Fibroblast of skin of scalp (primary cell): Measurements from ENCODE around the gene CPNE6. TPM values are rescaled to one million over a fixed set of nuclear protein-coding genes. Genes with fewer than 3 reads are reported as not detected.
"Not testable (repeated sequence)": the region's sequence is repeated elsewhere in the genome, so short reads cannot be mapped to it uniquely, and the experiment has no call there.

Source experiments
- DNase-seq: peaks from one replicate; pipeline ENCODE4 v3.0.0-alpha.2; 2013
- polyA plus RNA-seq, 2 experiments: library from polyadenylated mRNA; unstranded; fragments of 120-200 nt; gene quantifications; one replicate each; pipeline ENCODE4 v1.2.1, GENCODE V29; 2013; ENCODE audit not compliant: insufficient read length in 2 of 2

CPNE6 gene
- polyA plus RNA-seq (2013, experiment 1 of 2; ENCODE audit: insufficient read length), result not detected
- 0.32 TPM for polyA plus RNA-seq (2013, experiment 2 of 2; ENCODE audit: insufficient read length)

GRCh38 chr14:24071144-24071697, at the start of gene CPNE6:
TSS of gene CPNE6 (plus strand) at chr14:24071562. CDS start at chr14:24072937, 1,375 bp downstream.
- DNase-seq, result no peak

DNA sequence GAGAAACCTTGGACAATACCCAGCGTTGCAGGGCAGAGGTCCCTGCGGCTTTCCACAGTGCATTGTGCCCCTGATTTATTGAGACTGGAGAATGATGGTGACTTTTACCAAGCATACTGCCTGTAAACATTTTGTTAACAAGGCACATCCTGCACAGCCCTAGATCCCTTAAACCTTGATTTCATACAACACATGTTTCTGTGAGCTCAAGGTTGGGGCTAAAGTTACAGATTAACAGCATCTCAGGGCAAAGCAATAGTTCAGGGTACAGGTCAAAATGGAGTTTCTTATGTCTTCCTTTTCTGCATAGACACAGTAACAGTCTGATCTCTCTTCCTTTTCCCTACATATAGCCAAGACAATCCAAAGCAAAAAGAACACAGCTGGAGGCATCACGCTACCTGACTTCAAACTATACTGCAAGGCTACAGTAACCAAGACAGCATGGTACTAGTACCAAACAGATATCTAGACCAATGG, 46.4 kb upstream of the CPNE6 start:
- DNase-seq, result not testable (repeated sequence)

DNA sequence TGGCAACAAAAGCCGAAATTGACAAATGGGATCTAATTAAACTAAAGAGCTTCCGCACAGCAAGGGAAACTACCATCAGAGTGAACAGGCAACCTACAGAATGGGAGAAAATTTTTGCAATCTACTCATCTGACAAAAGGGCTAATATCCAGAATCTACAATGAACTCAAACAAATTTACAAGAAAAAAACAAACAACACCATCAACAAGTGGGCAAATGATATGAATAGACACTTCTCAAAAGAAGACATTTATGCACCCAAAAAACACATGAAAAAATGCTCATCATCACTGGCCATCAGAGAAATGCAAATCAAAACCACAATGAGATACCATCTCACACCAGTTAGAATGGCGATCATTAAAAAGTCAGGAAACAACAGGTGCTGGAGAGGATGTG, 41.7 kb upstream of the CPNE6 start:
- not testable (repeated sequence) for DNase-seq

GRCh38 chr14:24031331-24031730, 40.0 kb upstream of the CPNE6 start:
- not testable (repeated sequence) for DNase-seq

GRCh38 chr14:24032727-24033418, 38.5 kb upstream of the CPNE6 start:
- peak; percentile 73 for DNase-seq

DNA sequence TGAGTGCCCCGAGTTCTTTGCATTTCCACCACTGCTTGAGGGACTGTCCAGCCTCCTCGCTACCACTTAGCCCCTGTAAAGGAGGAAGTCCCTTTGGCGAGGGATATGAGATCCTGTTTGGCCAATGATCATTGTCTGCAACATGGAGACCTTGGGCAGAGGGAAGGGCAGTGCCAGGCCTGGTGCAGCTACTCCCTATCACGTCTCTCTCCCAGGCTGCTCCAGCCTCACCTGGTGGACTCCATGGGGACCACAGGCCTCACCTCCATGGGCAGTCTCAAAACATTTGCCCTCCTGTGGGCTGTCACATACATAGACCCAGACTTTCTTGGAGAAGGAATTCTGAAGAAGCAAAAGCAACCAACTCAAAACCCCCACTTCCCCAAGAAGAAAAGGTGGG, 35.6 kb upstream of the CPNE6 start:
- DNase-seq, result not testable (repeated sequence)

GRCh38 chr14:24036169-24036962, 35.0 kb upstream of the CPNE6 start:
- peak; percentile 75 for DNase-seq

DNA sequence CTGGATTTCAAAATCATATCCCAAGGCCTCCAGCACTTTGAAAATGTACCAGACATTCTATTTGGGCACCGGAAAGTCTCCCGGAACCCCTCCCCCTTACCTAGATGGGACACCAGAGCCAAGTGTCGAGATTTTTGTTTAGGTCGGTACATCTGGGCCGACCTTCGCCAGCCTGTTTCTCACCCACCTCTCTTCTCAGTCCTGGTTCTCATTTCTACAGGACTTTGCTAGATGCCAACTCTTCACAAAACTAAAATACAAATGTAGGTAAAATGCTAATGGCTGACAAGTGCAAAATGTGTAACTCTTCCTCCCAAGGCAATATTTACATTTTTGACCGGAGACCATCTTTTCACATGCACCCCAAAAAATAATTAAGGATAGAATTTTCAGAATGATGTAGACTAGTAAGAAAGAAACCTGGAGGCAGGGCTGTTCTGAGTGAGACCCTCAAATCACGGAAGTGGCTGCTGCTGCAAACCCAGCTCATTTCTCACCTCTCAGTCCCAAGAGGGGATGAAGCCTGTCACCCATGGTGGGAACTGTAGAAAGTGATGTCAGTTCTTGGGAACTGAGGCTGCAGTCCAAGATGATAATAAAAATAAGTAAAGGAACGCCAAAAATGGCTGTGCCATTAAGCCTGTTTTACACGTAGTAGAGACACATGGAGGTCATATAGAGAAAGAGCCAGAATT, 34.3 kb upstream of the CPNE6 start:
- DNase-seq, result not testable (repeated sequence)

DNA sequence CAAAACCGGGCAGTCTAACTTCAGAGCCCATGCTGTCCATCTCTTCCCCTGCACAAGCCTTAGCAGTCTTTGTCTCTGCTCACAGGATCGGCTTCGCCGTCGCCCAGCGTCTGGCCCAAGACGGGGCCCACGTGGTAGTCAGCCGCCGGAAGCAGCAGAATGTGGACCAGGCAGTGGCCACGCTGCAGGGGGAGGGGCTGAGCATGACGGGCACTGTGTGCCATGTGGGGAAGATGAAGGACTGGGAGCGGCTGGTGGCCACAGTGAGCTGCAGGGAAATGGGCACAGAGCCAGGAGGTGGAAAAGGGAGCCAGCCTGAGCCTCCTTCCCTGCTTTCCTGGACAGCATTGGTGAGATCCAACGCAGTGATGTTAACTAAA, 33.7 kb upstream of the CPNE6 start:
- no peak for DNase-seq

GRCh38 chr14:24038686-24039085, 32.7 kb upstream of the CPNE6 start:
- no peak for DNase-seq

DNA sequence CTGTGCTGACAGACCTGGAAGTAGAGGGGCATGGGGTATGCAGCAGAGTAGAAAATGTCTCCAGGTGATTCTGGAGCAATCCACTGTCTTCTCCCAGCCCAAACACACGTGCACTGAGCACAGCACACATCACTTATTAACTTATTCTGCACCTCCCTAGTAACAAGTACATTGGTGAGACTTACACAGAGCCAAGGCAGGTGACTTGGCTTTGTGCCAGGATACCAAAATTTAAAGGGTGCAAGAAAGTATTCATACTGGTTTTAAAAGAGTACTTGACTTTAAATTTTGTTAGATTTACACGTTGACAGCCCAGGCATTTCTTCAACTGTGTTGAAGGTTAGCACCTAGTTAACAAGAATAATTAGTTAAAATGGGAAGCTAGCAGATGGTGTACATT, 30.7 kb upstream of the CPNE6 start:
- DNase-seq, result no peak

GRCh38 chr14:24042746-24043145, 28.6 kb upstream of the CPNE6 start:
- DNase-seq, result no peak

- DNase-seq, result not testable (repeated sequence)
Observed at GRCh38 chr14:24049002-24049401, 22.4 kb upstream of the CPNE6 start.

DNA sequence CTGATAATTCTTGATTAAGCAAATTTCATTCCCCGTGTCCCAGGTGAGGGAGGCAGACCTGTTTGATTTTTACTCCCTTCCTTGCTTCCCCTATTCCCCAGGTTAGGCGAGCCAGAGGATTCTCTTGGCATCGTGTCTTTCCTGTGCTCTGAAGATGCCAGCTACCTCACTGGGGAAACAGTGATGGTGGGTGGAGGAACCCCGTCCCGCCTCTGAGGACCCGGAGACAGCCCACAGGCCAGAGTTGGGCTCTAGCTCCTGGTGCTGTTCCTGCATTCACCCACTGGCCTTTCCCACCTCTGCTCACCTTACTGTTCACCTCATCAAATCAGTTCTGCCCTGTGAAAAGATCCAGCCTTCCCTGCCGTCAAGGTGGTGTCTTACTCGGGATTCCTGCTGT, 20.6 kb upstream of the CPNE6 start:
- not testable (repeated sequence) for DNase-seq

- no peak for DNase-seq
Observed at GRCh38 chr14:24051176-24051788, 20.1 kb upstream of the CPNE6 start.

DNA sequence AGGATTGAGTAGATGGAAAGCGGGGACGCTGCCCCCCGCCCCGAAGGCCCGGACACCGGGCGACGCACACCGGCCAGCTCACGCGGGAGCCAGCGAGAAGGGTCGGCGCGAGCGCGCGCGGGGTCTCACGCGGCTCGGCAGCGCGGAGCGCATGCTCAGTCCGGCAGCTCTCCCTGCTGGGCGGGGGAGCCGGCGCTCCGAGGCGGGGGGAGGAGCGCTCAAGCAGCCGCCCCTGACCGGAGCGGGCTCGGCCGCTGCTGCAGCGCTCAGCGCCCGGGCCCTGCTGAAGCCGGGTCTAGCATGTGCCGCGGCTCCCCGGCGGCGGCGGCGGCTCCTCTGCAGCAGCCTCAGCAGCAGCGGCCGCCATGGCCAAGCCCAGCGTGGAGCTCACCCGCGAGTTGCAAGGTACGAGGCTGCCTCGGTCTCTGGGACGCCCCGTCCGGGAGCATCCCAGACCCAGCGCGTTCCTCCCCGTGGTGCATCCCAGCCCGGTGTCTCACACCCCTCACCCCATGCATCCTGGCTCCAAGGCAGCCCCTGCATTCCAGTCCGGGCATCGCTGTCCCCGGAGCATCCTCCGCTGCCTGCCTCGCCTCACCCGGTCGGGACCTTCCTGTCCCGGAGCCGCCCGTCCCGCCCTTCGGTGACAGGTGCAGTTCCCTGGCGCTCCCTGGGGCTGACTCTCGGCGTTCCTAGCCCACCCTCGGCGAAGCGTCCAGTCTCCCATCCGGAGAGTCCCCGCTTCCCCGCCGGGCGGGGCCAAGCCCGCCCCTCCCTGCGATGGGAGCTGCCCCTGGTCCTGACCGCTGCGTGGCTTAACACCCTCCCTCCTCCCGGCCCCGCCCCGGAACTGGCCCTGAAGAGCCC, 19.3 kb upstream of the CPNE6 start, which contains the start of gene CARMIL3:
TSS of gene CARMIL3 (plus strand) at position 221 of the 867 bp plus-strand sequence. CDS start at position 366, 145 bp downstream.
- peak; percentile 55 for DNase-seq

- no peak for DNase-seq
Observed at GRCh38 chr14:24052656-24053547, 18.5 kb upstream of the CPNE6 start.

GRCh38 chr14:24053548-24054323, 17.6 kb upstream of the CPNE6 start:
- DNase-seq, result no peak

- DNase-seq, result no peak
Observed at GRCh38 chr14:24054324-24054641, 17.1 kb upstream of the CPNE6 start.
